Measurements from ENCODE around the gene LTBP4. TPM values are rescaled to one million over a fixed set of nuclear protein-coding genes. Genes with fewer than 3 reads are reported as not detected.

The LTBP4 gene
- polyA plus RNA-seq, 1 of the 3 experiments (the other 2 are of a cell fraction): 24.8 TPM

DNA sequence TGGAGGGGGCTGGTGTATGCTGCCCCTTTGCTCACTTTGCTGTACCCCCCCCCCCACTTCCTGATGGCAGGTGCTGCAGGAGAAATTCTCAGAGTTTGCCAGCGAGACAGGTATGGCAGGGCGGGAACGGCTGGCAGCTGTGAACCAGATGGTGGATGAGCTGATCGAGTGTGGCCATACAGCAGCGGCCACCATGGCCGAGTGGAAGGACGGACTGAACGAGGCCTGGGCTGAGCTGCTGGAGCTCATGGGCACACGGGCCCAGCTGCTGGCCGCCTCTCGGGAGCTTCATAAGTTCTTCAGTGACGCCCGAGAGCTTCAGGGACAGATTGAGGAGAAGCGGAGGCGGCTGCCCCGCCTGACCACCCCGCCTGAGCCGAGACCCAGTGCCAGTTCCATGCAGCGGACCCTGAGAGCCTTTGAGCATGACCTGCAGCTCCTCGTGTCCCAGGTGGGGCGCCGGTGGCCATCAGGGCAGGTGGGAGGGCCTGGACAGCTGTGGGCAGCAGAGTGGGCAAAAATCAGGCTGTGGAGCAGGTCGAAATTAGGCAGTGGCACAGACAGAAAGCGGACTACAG is 44.1 kb upstream of the LTBP4 start:
- Histone ChIP-seq H3K27me3 (ENCODE audit: insufficient read depth) (no peaks in the 10 kb centered on the region; the same call in 1 of the 2 replicates), H3F3A (replicated peaks; ENCODE audit: insufficient read depth) (no peaks in the 10 kb centered on the region), H3K9ac (no peak overlapping the region), H3K4me2 (no peak overlapping the region), H3K4me1 (ENCODE audit: control insufficient read depth in 1 of 2, insufficient read depth in 2 of 2, low read depth in 1 of 2, low read length in 1 of 2) (no peaks in the 10 kb centered on the region), H3K79me2 (ENCODE audit: insufficient read depth) (no peaks in the 10 kb centered on the region), H3K9me2 (no peaks in the 10 kb centered on the region), H2AFZ (ENCODE audit: low read depth) (no peak overlapping the region), H3K4me3 (ENCODE audit: low read depth in 2 of 2, low read length in 1 of 2) (no peak overlapping the region), H3K36me3 (replicated peaks in 1 of 2; ENCODE audit: control insufficient read depth in 1 of 2, insufficient read depth in 2 of 2, low read length in 1 of 2) (no peaks in the 10 kb centered on the region), H3K9me3 (no peaks in the 10 kb centered on the region), H4K20me1 (ENCODE audit: insufficient read depth) (no peaks in the 10 kb centered on the region), H3K27ac (ENCODE audit: low read depth in 2 of 2, low read length in 1 of 2) (no peak overlapping the region)
- ChIA-PET POLR2A (no interaction called here), CTCF (interaction anchor here (1.4 to 1.6 kb wide), 2 partner anchors 8 to 77 kb away, joined by 4 to 6 read pairs; no protein-coding TSS in a partner anchor)
- WGBS (ENCODE audit: low lambda C conversion rate): 77% methylated on average over 23 of the region's 24 CpGs
- TF ChIP-seq FOXJ3 (CRISPR knock-in tag; IDR thresholded peaks at IDR 0.05) (no peak), PBX3 (IDR thresholded peaks at IDR 0.05) (no peak), POLR2AphosphoS5 (IDR thresholded peaks at IDR 0.05; ENCODE audit: low read depth, low read length) (no peak), JUND (IDR thresholded peaks at IDR 0.05) (no peak)
- DNase-seq: no peak

GRCh38 chr19:40559394-40559793 is 41.8 kb upstream of the LTBP4 start:
- ChIA-PET POLR2A (no interaction called here), CTCF (interaction anchor here (0.9 to 1.8 kb wide), 2 partner anchors 19 to 43 kb away, joined by 3 to 5 read pairs; no protein-coding TSS in a partner anchor)
- H3K27ac ChIP-seq (ENCODE audit: low read depth in 2 of 2, low read length in 1 of 2): no peak overlapping the region
- H3K27me3 ChIP-seq (ENCODE audit: insufficient read depth): no peaks in the 10 kb centered on the region; the same call in 1 of the 2 replicates
- no peak overlapping the region for H3K4me3 ChIP-seq (ENCODE audit: low read depth in 2 of 2, low read length in 1 of 2)
- H3K4me2 ChIP-seq: no peak overlapping the region
- no peaks in the 10 kb centered on the region for H3K36me3 ChIP-seq (replicated peaks in 1 of 2; ENCODE audit: control insufficient read depth in 1 of 2, insufficient read depth in 2 of 2, low read length in 1 of 2)
- H3K79me2 ChIP-seq (ENCODE audit: insufficient read depth): no peaks in the 10 kb centered on the region
- TF ChIP-seq, protein P1, sequence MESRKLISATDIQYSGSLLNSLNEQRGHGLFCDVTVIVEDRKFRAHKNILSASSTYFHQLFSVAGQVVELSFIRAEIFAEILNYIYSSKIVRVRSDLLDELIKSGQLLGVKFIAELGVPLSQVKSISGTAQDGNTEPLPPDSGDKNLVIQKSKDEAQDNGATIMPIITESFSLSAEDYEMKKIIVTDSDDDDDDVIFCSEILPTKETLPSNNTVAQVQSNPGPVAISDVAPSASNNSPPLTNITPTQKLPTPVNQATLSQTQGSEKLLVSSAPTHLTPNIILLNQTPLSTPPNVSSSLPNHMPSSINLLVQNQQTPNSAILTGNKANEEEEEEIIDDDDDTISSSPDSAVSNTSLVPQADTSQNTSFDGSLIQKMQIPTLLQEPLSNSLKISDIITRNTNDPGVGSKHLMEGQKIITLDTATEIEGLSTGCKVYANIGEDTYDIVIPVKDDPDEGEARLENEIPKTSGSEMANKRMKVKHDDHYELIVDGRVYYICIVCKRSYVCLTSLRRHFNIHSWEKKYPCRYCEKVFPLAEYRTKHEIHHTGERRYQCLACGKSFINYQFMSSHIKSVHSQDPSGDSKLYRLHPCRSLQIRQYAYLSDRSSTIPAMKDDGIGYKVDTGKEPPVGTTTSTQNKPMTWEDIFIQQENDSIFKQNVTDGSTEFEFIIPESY (IDR thresholded peaks at IDR 0.05; ENCODE audit: borderline replicate concordance, low read depth): no peak
- TF ChIP-seq SIN3A (IDR thresholded peaks at IDR 0.05; ENCODE audit: borderline replicate concordance, low read depth, low read length): no peak
- TF ChIP-seq RCOR1 (IDR thresholded peaks at IDR 0.05; ENCODE audit: low read length): no peak
- no peak for TF ChIP-seq GABPA (IDR thresholded peaks at IDR 0.05; ENCODE audit: low read depth)
- no peak for TF ChIP-seq USF2 (IDR thresholded peaks at IDR 0.05; ENCODE audit: borderline replicate concordance, low read depth, low read length)
- no peak for TF ChIP-seq RXRA (IDR thresholded peaks at IDR 0.05; ENCODE audit: borderline replicate concordance, low read depth)
- TF ChIP-seq, protein P2, sequence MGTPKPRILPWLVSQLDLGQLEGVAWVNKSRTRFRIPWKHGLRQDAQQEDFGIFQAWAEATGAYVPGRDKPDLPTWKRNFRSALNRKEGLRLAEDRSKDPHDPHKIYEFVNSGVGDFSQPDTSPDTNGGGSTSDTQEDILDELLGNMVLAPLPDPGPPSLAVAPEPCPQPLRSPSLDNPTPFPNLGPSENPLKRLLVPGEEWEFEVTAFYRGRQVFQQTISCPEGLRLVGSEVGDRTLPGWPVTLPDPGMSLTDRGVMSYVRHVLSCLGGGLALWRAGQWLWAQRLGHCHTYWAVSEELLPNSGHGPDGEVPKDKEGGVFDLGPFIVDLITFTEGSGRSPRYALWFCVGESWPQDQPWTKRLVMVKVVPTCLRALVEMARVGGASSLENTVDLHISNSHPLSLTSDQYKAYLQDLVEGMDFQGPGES (IDR thresholded peaks at IDR 0.05; ENCODE audit: low read depth, low read length): no peak
- TF ChIP-seq EP300 (IDR thresholded peaks at IDR 0.05; ENCODE audit: borderline replicate concordance in 1 of 2, low read depth in 1 of 2, low read length in 1 of 2): no peak
- H3K4me1 ChIP-seq (ENCODE audit: control insufficient read depth in 1 of 2, insufficient read depth in 2 of 2, low read depth in 1 of 2, low read length in 1 of 2): no peaks in the 10 kb centered on the region
- H4K20me1 ChIP-seq (ENCODE audit: insufficient read depth): no peaks in the 10 kb centered on the region
- no peaks in the 10 kb centered on the region for H3K9me2 ChIP-seq
- WGBS (ENCODE audit: low lambda C conversion rate): 78% methylated on average over 3 of the region's 3 CpGs
- DNase-seq: no peak
- H3F3A ChIP-seq (replicated peaks; ENCODE audit: insufficient read depth): no peaks in the 10 kb centered on the region
- H3K9ac ChIP-seq: no peak overlapping the region
- no peak overlapping the region for H2AFZ ChIP-seq (ENCODE audit: low read depth)
- no peaks in the 10 kb centered on the region for H3K9me3 ChIP-seq
